ENCODE measurements around the gene ZNF787.

ZNF787 gene

GRCh38 chr19:56088497-56089215 lies 32.4 kb downstream of the ZNF787 start:
- Histone ChIP-seq H3K4me3 (ENCODE audit: low read depth in 1 of 2, low read length in 2 of 2) (no peak overlapping the region), H2AFZ (ENCODE audit: low read depth, low read length) (no peak overlapping the region), H3K27ac (ENCODE audit: low read length) (no peak overlapping the region), H3K36me3 (ENCODE audit: insufficient read depth, low read length) (peaks cover 41% of the 10 kb centered on the region), H3K9ac (ENCODE audit: low read depth, low read length) (no peak overlapping the region), H3K79me2 (ENCODE audit: insufficient read depth, low read length) (peaks cover 13% of the 10 kb centered on the region), H4K20me1 (ENCODE audit: insufficient read depth, low read length) (peaks cover 53% of the 10 kb centered on the region), H3K9me3 (ENCODE audit: insufficient read depth, low read length, severe bottlenecking) (no peaks in the 10 kb centered on the region), H3K27me3 (ENCODE audit: insufficient read depth, low read length, poor library complexity) (no peaks in the 10 kb centered on the region), H3K4me1 (ENCODE audit: insufficient read depth, low read length) (no peaks in the 10 kb centered on the region), H3K4me2 (ENCODE audit: insufficient read depth, low read length) (no peak overlapping the region)
- TF ChIP-seq EZH2 (IDR thresholded peaks at IDR 0.05; ENCODE audit: borderline replicate concordance, low read depth, low read length, severe bottlenecking), result no peak
- TF ChIP-seq CTCF (IDR thresholded peaks at IDR 0.05; ENCODE audit: borderline replicate concordance, extremely low read depth, low read length, poor library complexity, severe bottlenecking), result no peak
- DNase-seq, result no peak
- no peak for ATAC-seq (ENCODE audit: insufficient read depth, low read depth)

GRCh38 chr19:56087647-56088496 lies 33.2 kb downstream of the ZNF787 start:
- DNase-seq (no peak), ATAC-seq (ENCODE audit: insufficient read depth, low read depth) (no peak)
- TF ChIP-seq CTCF (IDR thresholded peaks at IDR 0.05; ENCODE audit: borderline replicate concordance, extremely low read depth, low read length, poor library complexity, severe bottlenecking), result no peak
- no peak for TF ChIP-seq EZH2 (IDR thresholded peaks at IDR 0.05; ENCODE audit: borderline replicate concordance, low read depth, low read length, severe bottlenecking)
- peaks cover 34% of the 10 kb centered on the region for H3K36me3 ChIP-seq (ENCODE audit: insufficient read depth, low read length)
- H3K27me3 ChIP-seq (ENCODE audit: insufficient read depth, low read length, poor library complexity), result no peaks in the 10 kb centered on the region
- no peak overlapping the region for H3K4me2 ChIP-seq (ENCODE audit: insufficient read depth, low read length)
- peaks cover 12% of the 10 kb centered on the region for H3K79me2 ChIP-seq (ENCODE audit: insufficient read depth, low read length)
- H3K9ac ChIP-seq (ENCODE audit: low read depth, low read length), result no peak overlapping the region
- no peak overlapping the region for H2AFZ ChIP-seq (ENCODE audit: low read depth, low read length)
- H3K27ac ChIP-seq (ENCODE audit: low read length), result no peak overlapping the region
- H3K4me3 ChIP-seq (ENCODE audit: low read depth in 1 of 2, low read length in 2 of 2), result no peak overlapping the region
- H3K9me3 ChIP-seq (ENCODE audit: insufficient read depth, low read length, severe bottlenecking), result no peaks in the 10 kb centered on the region
- H4K20me1 ChIP-seq (ENCODE audit: insufficient read depth, low read length), result peaks cover 53% of the 10 kb centered on the region
- no peaks in the 10 kb centered on the region for H3K4me1 ChIP-seq (ENCODE audit: insufficient read depth, low read length)

GRCh38 chr19:56086671-56087430 lies 34.2 kb downstream of the ZNF787 start:
- Histone ChIP-seq H3K27ac (ENCODE audit: low read length) (no peak overlapping the region), H3K79me2 (ENCODE audit: insufficient read depth, low read length) (peaks cover 8% of the 10 kb centered on the region; the same call in 1 of the 2 replicates), H2AFZ (ENCODE audit: low read depth, low read length) (no peak overlapping the region), H3K9ac (ENCODE audit: low read depth, low read length) (no peak overlapping the region), H3K4me3 (ENCODE audit: low read depth in 1 of 2, low read length in 2 of 2) (no peak overlapping the region), H3K27me3 (ENCODE audit: insufficient read depth, low read length, poor library complexity) (no peaks in the 10 kb centered on the region), H3K4me1 (ENCODE audit: insufficient read depth, low read length) (no peaks in the 10 kb centered on the region), H3K36me3 (ENCODE audit: insufficient read depth, low read length) (peaks cover 29% of the 10 kb centered on the region), H3K9me3 (ENCODE audit: insufficient read depth, low read length, severe bottlenecking) (no peaks in the 10 kb centered on the region), H3K4me2 (ENCODE audit: insufficient read depth, low read length) (no peak overlapping the region), H4K20me1 (ENCODE audit: insufficient read depth, low read length) (peaks cover 48% of the 10 kb centered on the region)
- no peak for TF ChIP-seq CTCF (IDR thresholded peaks at IDR 0.05; ENCODE audit: borderline replicate concordance, extremely low read depth, low read length, poor library complexity, severe bottlenecking)
- DNase-seq (no peak), ATAC-seq (ENCODE audit: insufficient read depth, low read depth) (peak; percentile 29; the same call in 1 of the 3 replicates)
